ENCODE data around the gene XPOT.

GRCh38 chr12:64473176-64473575 is 69.0 kb downstream of the XPOT start:
- TF ChIP-seq CTCF (IDR thresholded peaks at IDR 0.05) = no peak
- TF ChIP-seq, protein P1, sequence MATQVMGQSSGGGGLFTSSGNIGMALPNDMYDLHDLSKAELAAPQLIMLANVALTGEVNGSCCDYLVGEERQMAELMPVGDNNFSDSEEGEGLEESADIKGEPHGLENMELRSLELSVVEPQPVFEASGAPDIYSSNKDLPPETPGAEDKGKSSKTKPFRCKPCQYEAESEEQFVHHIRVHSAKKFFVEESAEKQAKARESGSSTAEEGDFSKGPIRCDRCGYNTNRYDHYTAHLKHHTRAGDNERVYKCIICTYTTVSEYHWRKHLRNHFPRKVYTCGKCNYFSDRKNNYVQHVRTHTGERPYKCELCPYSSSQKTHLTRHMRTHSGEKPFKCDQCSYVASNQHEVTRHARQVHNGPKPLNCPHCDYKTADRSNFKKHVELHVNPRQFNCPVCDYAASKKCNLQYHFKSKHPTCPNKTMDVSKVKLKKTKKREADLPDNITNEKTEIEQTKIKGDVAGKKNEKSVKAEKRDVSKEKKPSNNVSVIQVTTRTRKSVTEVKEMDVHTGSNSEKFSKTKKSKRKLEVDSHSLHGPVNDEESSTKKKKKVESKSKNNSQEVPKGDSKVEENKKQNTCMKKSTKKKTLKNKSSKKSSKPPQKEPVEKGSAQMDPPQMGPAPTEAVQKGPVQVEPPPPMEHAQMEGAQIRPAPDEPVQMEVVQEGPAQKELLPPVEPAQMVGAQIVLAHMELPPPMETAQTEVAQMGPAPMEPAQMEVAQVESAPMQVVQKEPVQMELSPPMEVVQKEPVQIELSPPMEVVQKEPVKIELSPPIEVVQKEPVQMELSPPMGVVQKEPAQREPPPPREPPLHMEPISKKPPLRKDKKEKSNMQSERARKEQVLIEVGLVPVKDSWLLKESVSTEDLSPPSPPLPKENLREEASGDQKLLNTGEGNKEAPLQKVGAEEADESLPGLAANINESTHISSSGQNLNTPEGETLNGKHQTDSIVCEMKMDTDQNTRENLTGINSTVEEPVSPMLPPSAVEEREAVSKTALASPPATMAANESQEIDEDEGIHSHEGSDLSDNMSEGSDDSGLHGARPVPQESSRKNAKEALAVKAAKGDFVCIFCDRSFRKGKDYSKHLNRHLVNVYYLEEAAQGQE (IDR thresholded peaks at IDR 0.05; ENCODE audit: insufficient read depth in 1 of 2, low read depth in 2 of 2, low read length in 1 of 2) = no peak
- TF ChIP-seq SIN3A (IDR thresholded peaks at IDR 0.05; ENCODE audit: borderline replicate concordance, insufficient read depth, low read depth, low read length) = no peak
- no peak for TF ChIP-seq POLR2AphosphoS5 (IDR thresholded peaks at IDR 0.05; ENCODE audit: low read depth, low read length)
- no peak for TF ChIP-seq TCF7L2 (IDR thresholded peaks at IDR 0.05; ENCODE audit: low read depth, low read length)
